HG03103 (cell line): ENCODE measurements around the gene TOMM6.
A peak's percentile ranks its signal among the peaks of the same experiment; 100 is the strongest.

Experiments used
- ATAC-seq: cut with Tn5 transposase; IDR thresholded peaks from one replicate; pipeline ENCODE4 v1.9.1; 2021; ENCODE audit warnings: low read depth; ENCODE audit not compliant: unreplicated experiment

Gene TOMM6

DNA sequence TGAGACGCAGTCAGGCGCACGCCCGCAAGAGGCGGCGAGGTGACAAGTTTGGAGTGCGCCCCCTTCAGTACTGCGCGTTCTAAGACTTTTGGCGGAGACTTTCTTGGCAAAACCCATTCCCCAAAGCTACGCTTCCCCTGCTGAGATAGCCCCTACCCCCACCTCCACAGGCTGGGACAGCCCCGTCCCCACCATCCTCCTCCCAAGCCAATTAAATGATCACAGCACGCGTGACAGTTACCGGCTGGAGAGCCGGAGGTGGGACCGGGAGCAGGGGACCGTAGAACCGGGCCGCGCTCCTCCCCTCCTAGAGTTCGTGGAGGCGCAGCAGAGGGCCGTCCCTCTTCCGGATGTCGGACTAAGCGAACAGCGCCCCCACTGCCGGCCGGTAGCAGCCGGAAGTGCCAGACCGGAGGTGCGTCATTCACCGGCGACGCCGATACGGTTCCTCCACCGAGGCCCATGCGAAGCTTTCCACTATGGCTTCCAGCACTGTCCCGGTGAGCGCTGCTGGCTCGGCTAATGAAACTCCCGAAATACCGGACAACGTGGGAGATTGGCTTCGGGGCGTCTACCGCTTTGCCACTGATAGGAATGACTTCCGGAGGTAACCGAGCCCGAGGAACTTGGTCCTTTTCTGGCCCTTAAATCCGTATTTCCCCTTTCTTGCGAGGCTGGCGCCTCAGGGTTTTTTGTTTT lies at the start of gene TOMM6:
TSS of gene TOMM6 (plus strand) at position 476 of the 699 bp plus-strand sequence. CDS start at position 480, 4 bp downstream.
- peak; percentile 82 for ATAC-seq

DNA sequence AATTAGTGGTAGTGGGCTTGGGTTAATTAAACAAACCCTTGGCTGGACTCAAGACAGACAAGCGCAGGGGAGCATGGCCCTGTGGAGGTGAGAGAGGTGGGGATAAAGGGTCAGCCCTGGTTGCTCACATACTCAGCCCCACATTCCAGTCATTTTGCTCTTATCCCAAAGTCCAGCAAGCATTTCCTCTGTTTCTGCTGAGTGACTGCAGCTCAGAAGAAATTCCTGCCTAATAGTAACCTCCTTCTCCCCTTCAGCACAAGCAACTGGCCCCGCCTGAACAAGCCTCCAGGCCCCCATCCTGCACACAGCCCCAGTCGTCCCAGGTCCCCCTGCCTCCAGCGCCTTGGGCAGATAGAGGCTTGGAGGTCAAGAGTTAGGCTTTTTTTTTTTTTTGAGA lies 48.5 kb upstream of the TOMM6 start:
- no peak for ATAC-seq

DNA sequence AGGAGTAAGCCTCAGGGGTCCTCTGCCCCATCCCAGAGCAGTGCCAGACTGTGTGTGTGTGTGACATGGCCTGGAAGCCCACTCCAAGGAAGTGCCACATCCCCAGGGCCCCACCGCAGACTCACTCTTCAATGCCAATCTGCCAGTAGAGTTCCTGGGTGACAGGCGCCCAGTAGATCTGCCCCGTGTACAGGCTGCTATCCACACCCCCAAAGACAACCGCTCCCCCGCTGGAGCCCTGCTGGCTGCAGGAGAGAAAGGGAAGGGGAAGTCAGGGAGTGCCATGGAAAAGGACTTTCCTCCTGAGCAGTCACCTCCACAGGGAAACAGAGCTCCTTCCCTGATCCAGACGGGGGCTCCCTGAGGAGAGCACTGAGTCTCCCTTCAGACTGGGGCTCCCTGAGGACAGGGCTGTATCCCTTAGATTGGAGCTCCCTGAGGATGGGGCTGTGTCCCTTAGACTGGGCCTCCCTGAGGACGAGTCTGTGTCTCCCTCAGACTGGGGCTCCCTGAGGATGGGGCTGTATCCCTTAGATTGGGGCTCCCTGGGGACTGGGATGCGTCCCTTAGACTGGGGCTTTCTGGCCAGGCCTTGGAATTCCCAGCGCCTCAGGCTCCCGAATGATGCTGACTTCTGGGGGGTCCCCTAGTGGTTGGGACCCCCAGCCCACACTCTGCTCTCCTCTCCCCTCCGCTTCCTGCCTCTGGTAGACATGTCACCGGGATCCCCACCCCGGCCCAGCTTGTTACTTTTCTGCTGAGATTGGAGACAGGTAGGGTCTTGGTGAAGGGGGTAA lies 46.9 kb upstream of the TOMM6 start:
- ATAC-seq, result no peak

DNA sequence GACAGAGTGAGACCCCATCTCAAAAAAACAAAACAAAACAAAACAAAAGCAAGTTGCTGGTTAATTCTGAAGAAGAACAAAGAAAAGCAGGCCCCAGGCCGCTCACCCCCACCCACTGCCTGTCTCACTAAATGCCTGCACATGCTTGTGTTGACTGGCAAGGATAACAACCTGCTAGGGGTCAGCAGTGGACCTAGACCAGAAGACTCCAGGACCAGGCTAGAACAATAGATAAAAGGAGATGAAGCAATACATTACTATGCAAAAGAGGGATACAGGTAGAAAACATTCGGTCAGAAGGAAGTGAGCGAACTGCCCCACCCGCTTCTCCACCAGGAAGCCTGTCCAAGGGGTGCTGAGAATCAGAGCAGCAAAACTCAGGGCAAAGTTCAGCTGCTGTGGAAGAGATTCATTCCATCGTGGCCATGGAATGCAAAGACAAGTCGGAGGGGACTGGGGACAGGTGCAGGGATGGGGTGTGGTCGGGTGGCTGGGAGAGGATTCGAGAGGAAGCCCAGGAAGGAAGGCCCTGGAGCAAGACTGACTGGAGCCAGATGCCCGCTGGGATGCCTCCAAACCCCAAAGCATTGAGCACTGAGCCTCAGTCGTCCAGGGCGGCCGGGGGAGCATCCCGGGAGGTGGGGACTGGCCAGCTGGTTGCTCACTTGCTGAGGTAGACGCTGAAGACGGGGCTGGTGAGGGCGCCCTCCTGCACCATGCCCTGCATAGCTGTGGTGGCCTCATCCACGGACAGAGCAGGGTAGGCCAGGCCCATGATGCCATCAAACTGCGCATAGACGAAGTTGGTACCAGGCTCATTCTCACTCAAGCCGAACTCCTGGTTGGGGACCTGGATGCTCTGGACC lies 45.6 kb upstream of the TOMM6 start:
- ATAC-seq, result no peak

DNA sequence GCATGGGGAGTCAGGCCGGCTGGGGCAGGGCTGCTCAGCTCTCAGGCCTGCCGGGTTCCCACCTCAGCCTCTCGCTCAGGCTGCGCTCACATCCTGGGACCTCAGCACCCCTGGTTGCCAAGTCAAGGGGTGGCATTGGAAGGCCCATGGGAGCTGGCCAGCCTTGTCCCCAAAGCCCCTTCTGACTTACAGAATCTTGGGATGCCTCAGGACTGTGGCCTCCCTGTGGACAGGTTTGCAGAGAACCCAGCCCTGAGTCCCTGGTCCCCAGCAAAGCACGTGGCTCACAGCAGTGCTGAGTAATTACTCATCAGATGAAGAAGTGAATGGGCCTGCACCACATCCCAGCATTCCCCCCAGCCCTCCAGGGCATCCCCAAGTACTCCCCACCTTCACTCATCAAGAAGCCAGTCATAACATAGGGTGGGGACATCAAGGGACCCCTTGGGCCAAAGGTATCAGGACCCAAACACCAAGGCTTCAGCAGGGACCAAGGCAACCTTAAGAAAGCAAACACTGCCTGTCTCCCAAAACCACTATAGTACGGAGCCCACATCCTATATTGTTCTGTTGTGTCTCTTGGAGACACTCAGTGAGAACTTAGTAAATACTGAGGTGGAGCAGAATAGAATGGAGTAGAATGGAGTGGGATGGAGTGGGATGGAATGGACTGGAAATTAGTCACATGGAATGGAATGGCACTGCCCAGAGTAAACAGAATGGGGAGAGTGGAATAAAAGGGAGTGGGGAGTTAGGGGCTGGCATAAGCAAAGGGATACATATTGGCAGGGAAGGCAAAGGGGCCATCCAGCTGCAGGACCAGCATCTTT lies 43.9 kb upstream of the TOMM6 start:
- ATAC-seq, result no peak

DNA sequence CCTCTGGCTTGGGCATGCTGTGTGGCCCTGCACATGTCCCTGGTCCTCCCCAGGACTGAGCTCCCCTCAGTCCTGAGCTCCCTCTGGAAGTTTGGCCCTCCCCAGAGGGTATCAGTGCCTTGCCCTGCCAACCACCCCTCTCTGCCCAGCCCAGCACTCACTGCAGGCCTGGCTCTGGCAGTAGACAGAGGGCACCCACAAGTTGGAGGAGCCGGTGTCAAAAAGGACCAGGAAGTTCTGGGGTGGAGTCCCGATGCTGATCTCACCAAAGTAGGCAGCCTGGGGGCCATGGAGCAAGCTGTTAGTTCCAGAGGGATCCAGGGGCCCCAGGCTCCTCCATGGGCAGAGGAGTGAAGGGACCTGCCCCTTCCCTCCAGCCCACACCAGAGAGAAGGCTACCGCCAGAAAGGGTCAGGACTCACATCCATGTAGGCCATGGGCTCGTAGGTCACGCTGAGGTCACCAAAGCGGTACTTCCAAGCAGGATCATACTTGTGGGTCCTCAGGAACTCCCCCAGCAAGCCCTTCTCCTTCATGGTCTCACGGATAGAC lies 43.2 kb upstream of the TOMM6 start:
- ATAC-seq, result no peak

DNA sequence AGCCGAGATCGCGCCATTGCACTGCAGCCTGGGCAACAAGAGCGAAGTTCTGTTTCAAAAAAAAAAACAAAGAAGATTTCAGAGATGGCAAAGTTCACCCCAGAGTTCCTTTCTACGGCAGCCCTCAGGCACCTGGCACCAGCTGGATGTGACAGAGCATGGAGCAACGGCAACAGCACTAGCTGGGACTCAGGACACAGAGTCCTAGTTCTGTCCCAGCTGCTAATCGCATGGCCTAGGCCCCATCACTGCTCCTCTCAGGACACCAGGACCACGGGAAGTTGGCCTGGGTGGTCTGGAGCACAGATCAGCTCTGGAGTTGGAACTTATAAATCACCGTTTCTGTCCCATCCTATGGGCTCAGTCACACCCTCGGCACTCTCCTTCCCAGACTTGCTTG lies 41.4 kb upstream of the TOMM6 start:
- no peak for ATAC-seq

DNA sequence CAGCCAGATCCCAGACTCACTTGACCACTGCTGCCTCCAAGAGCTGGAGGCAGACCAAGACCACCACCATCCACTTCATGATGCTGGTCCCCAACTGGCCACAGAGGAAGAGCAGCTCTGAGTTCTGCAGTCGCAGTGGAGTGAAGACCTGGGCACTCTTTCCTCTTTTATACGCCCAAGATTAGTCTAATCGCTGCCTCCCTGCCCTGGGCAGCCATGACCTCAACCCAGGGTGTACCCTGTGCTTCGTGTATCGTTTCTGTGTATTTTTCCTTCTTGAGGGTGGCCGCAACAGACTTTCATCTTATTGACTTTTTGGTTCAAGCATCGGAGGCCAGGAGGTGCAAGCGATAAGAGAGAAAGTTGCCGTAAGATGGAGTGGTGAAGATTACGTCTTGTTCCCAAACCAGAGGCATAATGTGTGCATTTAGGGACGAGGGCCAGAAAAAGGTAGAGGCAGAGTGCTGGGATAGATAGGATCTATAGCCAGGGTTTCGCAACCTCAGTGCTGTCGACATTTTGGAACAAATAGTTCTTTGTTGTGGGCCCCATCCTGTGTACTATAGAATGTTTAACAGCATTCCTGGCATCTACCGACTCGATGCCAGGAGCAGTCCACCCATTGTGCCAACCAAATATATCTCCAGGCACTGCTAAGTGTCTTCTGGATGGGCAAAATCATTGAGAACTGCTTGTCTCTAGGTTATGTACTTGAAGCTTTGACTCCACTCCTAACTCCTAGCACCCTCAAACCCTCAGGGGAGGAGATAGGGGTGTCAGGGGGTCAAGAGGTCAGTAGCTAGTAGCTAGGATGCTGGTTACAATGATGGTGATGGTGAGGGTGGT lies 40.0 kb upstream of the TOMM6 start, which contains the start of gene PGC:
TSS of gene PGC (minus strand) at position 142 of the 846 bp plus-strand sequence. CDS start at position 79, 63 bp downstream.
- no peak for ATAC-seq

DNA sequence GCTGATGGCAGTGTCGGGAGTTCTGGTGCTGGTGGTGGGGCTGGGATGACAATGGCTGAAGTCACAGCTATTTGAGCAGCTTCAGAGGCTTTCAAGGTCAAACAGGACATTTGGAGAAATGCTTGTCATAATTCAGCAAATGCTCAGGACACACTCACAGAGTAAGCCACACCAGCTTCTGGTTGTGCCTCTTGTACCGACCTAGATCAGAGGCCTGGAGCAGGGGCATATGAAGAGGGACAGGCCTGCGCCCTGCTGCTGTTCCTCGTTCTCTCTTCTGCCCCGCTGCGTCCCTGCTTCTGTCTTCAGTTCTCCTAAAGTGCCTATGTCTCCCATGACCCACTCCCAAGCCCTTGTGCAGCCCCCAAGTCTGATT lies 39.4 kb upstream of the TOMM6 start:
- no peak for ATAC-seq

DNA sequence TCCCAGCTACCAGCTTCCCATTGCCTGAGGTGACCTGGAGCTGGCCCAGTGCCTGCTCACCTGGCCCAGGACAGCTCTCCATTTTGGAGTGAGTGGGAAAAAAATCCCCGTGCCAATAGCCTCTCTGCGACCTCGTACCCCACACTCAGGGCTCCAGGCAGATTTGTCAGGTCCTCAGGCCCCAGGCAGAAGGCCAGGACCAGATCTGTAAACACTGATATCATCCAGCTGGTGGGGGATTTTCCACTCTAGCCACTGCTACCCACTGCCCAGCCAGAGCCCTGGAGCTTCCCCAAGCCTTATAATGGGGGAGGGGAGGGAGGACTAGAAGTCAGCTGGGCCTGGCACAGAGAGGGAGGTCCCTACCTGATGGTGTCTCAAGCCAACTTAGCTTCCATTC lies 39.0 kb upstream of the TOMM6 start:
- no peak for ATAC-seq

DNA sequence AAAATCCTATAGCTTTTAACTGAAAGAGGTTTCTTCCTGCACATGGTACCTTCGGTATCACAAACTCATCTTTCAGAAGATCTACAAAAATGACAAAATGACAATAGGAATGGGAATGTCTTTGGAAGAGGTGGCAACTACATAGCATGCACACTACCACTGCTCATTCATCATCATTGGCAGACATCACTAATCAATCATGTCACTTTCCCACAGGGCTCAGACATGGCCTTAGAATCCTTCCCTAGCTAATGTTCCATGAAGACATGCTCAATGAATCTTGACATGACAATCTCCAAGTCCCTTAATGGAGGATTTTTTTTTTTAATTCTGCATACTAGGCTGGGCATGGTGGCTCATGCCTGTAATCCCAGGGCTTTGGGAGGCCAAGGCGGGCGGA lies 37.1 kb upstream of the TOMM6 start:
- ATAC-seq, result no peak

DNA sequence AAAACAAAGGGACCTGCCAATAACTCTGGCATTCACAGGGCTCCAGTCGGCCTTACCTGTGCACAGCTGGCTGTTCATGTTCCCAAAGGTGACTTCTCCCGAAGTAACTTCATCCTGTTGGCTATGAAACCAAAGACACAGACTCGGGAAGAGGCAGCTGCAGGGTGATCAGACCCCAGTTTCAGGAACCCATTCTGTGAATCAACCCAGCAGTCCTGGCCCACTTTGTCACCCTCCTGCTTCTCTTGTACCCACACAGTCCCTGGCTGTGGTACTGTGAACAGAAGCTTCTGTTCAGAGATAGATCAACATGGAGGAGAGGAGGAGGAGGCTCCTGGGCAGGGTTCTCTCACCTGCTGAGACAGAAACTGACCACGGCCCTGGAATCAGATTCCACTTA lies 31.6 kb upstream of the TOMM6 start:
- ATAC-seq, result no peak

DNA sequence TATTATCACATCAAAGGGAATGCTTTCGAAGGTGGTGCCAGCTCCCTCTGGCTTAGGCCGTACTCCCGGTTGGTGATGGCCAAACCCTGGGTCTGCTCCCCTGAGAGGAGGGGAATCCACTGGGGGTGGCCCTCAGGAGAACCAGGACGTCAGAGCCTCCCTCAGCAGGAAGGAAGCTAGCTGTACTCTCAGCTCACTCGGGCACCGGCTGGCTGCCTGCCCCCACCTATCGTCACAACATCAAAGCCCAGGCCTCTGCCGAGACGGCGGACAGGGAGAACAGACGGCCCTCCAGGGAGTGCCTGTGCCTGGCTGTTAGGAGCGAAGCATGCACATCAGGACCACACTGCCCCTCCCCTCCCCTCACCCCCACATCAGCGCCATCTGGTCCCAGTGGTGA lies 31.1 kb upstream of the TOMM6 start:
- ATAC-seq, result no peak

DNA sequence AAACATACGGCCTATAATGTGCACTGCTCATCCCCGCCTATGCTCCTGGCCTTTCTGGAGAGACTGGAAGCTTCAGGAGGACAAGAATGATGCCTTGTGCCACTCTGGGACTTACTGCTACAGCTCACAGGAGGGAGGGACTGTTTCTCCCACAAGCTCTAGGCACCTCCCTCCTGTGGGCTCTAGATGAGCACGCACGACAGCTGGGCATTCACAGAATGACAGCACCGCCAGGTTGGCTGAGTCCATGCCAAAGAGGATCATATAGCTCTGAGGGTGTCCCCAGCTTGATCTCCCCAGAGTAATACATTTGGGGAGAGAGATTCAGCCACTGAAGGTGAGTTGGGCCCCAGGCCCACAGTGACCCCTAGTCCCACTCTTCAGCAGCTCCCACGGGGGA lies 30.2 kb upstream of the TOMM6 start:
- no peak for ATAC-seq

DNA sequence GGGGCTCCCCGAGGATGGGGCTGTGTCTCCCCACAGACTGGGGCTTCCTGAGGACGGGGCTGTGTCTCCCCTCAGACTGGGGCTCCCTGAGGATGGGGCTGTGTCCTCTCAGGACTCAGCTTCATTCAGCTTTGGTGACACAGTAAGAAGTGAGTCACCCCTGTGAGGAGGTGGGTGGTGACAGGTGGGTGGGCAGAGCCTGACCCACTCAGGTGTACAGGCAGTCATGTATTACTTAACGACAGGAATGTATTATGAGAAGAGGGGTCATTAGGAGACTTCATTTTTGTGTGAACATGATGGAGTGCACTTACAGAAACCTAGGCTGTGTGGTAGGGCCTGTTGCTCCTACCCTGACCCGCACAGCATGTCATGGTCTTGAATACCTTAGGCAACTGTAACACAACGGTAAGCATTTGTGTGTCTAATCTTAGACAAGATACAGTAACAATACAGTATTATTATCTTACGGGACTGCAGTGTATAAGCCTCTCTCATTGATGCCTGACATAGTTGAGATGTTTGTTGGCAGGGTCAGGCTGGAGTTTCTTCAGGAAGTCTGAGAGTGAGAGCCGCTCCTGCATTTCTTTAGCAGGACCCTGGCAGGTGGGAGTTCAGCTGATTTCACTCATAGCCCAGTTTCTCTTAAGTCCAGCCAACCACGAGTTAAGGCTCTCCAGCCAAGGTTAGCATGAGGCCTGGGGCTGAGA lies 29.4 kb upstream of the TOMM6 start:
- ATAC-seq, result no peak

DNA sequence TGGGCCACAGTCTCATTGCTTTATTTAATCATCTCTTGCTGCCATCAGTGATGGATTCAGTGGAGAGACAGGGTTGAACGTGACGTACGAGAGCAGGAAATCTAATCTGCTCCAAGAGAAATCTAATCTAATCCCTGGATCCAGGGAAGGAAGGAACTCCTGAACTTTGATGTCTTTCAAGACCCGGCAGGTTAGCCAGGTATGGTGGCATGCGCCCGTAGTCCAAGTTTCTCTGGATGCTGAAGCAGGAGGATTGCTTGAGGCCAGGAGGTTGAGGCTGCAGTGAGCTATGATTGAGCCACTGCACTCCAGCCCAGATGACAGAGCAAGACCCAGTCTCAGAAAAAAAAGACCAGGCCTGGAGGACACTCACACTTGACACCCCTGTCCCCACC lies 28.9 kb upstream of the TOMM6 start:
- ATAC-seq, result no peak

DNA sequence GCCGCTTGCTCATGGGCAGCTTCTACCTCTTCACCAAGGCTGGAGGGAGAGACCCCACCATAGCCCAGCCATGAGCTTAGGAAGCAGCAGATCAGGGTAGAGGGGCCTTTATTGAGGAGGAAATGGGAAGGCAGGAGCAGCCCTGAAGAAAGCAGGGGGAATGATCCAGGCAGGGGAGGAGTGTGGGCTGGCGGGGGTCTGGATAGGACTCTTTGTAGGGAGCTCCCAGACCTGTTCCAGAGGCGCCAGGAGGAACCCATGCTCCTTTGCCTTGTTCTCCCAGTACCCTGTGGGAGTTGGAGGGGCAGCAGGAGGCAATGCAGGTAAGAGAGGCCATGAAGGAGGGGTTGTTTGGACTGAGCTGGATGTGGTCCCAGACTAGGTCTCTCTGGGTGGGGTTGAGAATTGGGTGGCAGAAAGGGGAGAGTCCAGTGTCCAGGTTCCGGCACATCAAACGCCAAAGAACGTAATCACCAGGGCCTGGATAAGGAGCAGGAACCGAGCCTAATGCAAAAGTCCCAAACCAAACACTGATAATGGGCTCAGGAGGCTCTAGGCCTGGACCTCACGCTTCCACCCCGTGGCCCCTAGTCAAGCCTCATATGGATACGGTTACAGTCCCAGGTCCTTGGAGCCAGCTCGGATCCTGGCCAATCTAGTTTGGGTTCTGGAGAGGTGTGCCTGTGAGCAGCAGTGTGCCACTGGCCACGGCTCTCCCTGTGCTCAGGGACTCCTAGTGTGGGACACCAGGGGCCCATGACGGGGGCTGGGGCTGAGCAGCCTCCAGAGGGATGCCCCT lies 28.2 kb upstream of the TOMM6 start:
- no peak for ATAC-seq
